Measurements from ENCODE around the gene SCYGR5. TPM values are rescaled to one million over a fixed set of nuclear protein-coding genes. Genes with fewer than 3 reads are reported as not detected.

SCYGR5 gene
- total and polyA plus RNA-seq, 2 of the 8 experiments (the other 6 are each of a cell fraction or from before 2014, with no cell fraction given), result not detected

DNA sequence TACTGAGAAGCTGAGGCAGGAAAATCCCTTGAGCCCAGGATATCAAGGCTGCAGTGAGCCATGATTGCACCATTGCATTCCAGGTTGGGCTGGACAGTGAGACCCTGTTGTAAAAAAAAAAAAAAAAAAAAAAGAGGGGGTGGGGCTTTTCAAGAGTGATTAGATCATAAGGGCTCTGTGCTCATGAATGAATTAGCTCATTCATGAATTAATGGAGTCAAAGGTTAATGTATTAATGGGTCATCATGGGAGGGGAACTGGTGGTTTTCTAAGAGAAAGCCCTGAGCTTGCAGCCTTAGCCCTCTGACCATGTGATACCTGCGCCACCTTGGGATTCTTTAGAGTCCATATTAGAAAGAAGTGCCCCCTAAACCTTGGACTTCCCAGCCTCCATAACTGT is 46.7 kb downstream of the SCYGR5 start:
- ChIA-PET POLR2A (ENCODE audit: partially characterized antibody) (no interaction called here), CTCF (ENCODE audit: partially characterized antibody) (interaction anchor here (0.6 to 1.6 kb wide), 5 partner anchors 11 to 340 kb away, joined by 3 to 8 read pairs (median 4); no protein-coding TSS in a partner anchor)
- H3K9me3 ChIP-seq (ENCODE audit: insufficient read depth in 2 of 2, low read depth in 1 of 2, low read length in 1 of 2), result no peaks in the 10 kb centered on the region
- no peak overlapping the region for H3K9ac ChIP-seq (replicated peaks in 1 of 4; ENCODE audit: extremely low read depth in 1 of 4, low read depth in 3 of 4, low read length in 3 of 4)
- H3K4me2 ChIP-seq (ENCODE audit: insufficient read depth in 1 of 2, low read depth in 2 of 2, low read length in 2 of 2), result no peak overlapping the region
- no peak overlapping the region for H3K14ac ChIP-seq (ENCODE audit: insufficient read length)
- FAIRE-seq, result no peak
- no peak overlapping the region for H4K8ac ChIP-seq (ENCODE audit: extremely low read depth, insufficient read depth, low read length)
- no peaks in the 10 kb centered on the region for H3K36me3 ChIP-seq (ENCODE audit: control insufficient read depth in 2 of 4, insufficient read depth in 4 of 4, low read length in 3 of 4)
- no peaks in the 10 kb centered on the region for H3K79me2 ChIP-seq (ENCODE audit: control insufficient read depth in 1 of 2, insufficient read depth in 2 of 2, low read length in 2 of 2)
- H3K4ac ChIP-seq (replicated peaks; ENCODE audit: insufficient read length, low read depth, low read length), result no peak overlapping the region
- no peak overlapping the region for H3K18ac ChIP-seq (ENCODE audit: extremely low read depth, low read length)
- H2AFZ ChIP-seq (ENCODE audit: low read length), result no peak overlapping the region
- no peaks in the 10 kb centered on the region; a peak in 1 of 7 replicates for H3K27me3 ChIP-seq (replicated peaks in 1 of 4; ENCODE audit: control insufficient read depth in 3 of 4, extremely low read depth in 1 of 4, insufficient read depth in 3 of 4, low read length in 3 of 4)
- WGBS, 2 experiments (ENCODE audit: extremely low coverage in 1 of 2, insufficient coverage in 1 of 2, insufficient read length in 1 of 2, insufficient replicate concordance in 2 of 2, low coverage in 1 of 2, low lambda C conversion rate in 2 of 2, missing lambda C conversion rate in 1 of 2), result 78% methylated on average over 1 of the region's 1 CpG; no CpG with 5 or more reads in 1 of the 2 experiments
- no peak overlapping the region for H3K27ac ChIP-seq (ENCODE audit: low read depth, low read length)
- H2BK12ac ChIP-seq (ENCODE audit: low read depth, low read length), result no peak overlapping the region
- no peak overlapping the region for H2BK15ac ChIP-seq (ENCODE audit: low read length)
- no peak overlapping the region for H2AK5ac ChIP-seq (ENCODE audit: low read depth, low read length)
- DNase-seq (ENCODE audit: low read depth in 1 of 2, low spot score in 2 of 2), result no peak
- TF ChIP-seq SP4 (IDR thresholded peaks at IDR 0.05; ENCODE audit: low read length) (no peak), MAFK (IDR thresholded peaks at IDR 0.05; ENCODE audit: low read depth, low read length) (no peak)
- H2BK20ac ChIP-seq (ENCODE audit: low read length), result no peak overlapping the region
- no peak overlapping the region for H2BK120ac ChIP-seq (replicated peaks; ENCODE audit: low read depth, low read length)
- no peak overlapping the region for H3K4me3 ChIP-seq (ENCODE audit: extremely low read depth in 1 of 4, insufficient read depth in 2 of 4, low read depth in 3 of 4, low read length in 4 of 4)
- no peaks in the 10 kb centered on the region for H4K20me1 ChIP-seq (replicated peaks in 1 of 2; ENCODE audit: control insufficient read depth in 1 of 2, insufficient read depth in 2 of 2, low read length in 2 of 2)
- no peak overlapping the region for H4K5ac ChIP-seq (ENCODE audit: insufficient read length, low read depth, low read length)
- peaks cover 0 to 4% (median under 1%) of the 10 kb centered on the region in 4 experiments; a peak in 3 of 7 replicates for H3K4me1 ChIP-seq (replicated peaks in 1 of 4; ENCODE audit: control insufficient read depth in 3 of 4, insufficient read depth in 4 of 4, low read length in 3 of 4)
- H3K23ac ChIP-seq (ENCODE audit: insufficient read length), result no peak overlapping the region
- no peaks in the 10 kb centered on the region for H3K79me1 ChIP-seq (ENCODE audit: low read depth, low read length)
- H2BK5ac ChIP-seq (ENCODE audit: low read depth, low read length), result no peak overlapping the region
- H3K23me2 ChIP-seq (ENCODE audit: low read depth, low read length), result no peaks in the 10 kb centered on the region; the same call in 1 of the 2 replicates
- H4K91ac ChIP-seq (replicated peaks; ENCODE audit: insufficient read length, low read length), result no peak overlapping the region
- H3K56ac ChIP-seq (replicated peaks; ENCODE audit: insufficient read length, low read depth, low read length), result no peak overlapping the region
